Measurements from ENCODE around the gene CD86.
"Not testable (repeated sequence)": the region's sequence is repeated elsewhere in the genome, so short reads cannot be mapped to it uniquely, and the experiment has no call there.

CD86 gene

DNA sequence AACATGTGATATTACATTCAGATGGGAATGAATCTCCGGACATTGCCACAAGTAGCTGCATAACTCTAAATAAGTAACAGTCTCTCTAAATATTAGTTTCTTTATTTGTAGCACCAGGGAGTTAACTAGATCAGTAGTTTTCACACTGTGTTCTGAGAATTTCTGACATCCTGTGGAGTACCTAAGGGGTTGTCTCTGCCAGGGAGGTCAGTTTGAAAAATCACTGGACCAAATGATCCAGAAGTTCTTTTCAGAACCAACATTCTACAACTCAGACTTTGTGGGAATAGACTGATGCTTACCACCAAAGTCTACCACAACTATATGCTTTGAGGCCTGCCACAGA, 24.1 kb upstream of the CD86 start:
- Mint-ChIP-seq H3K4me1 (peaks cover 17% of the 10 kb centered on the region), H3K27ac (peak overlapping the region; percentile 73), H3K36me3 (ENCODE audit: low read depth) (peaks cover 5% of the 10 kb centered on the region), H3K4me3 (no peak overlapping the region), H3K27me3 (peaks cover 4% of the 10 kb centered on the region), H3K9me3 (peaks cover 16% of the 10 kb centered on the region)
- DNase-seq (no peak), ATAC-seq (no peak)

DNA sequence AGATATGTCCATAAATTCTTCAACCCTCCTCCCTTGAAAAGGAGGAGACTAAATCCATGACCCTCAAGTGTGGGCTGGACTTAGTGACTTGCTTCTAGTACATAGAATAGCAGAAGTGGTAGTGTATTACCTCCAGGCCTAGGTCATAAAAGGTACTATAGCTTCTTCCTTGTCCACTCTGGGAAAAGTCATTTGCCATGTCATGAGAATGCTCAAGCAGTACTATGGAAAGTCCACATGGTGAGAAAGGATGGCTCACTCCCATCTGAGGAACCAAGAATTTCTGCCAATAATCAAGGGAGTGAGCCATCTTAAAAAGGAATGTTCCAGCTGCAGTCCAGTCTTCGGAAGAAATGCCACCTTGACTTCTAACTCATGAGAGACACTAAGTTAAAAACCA, 22.6 kb upstream of the CD86 start:
- H3K4me3 Mint-ChIP-seq, result no peak overlapping the region
- no peak for DNase-seq
- ATAC-seq, result no peak
- H3K9me3 Mint-ChIP-seq, result peaks cover 20% of the 10 kb centered on the region
- peaks cover 9% of the 10 kb centered on the region for H3K36me3 Mint-ChIP-seq (ENCODE audit: low read depth)
- H3K4me1 Mint-ChIP-seq, result peaks cover 17% of the 10 kb centered on the region
- H3K27me3 Mint-ChIP-seq, result peaks cover 6% of the 10 kb centered on the region
- no peak overlapping the region for H3K27ac Mint-ChIP-seq

DNA sequence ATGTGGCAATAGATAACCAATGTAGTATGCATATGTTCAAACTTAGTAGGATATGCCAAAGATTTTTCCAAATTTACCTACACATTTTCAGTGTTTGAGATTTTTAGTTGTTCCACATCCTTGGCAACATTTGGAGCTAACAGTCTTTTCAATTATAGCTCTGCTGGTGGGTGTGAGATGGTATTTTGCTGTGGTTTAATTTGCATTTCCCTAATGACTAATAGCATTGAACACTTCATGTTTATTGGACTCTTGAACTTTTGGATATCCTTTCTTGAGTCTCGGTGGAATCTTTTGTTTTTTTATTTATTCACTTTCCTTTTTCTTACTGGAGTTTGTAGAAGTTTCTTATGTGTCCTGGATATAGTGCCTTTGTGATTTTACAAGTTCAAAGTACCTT, 22.1 kb upstream of the CD86 start:
- H3K4me1 Mint-ChIP-seq, result peaks cover 17% of the 10 kb centered on the region
- DNase-seq (no peak), ATAC-seq (no peak)
- peaks cover 13% of the 10 kb centered on the region for H3K36me3 Mint-ChIP-seq (ENCODE audit: low read depth)
- H3K9me3 Mint-ChIP-seq, result peaks cover 25% of the 10 kb centered on the region
- H3K27ac Mint-ChIP-seq, result no peak overlapping the region
- H3K4me3 Mint-ChIP-seq, result no peak overlapping the region
- peaks cover 6% of the 10 kb centered on the region for H3K27me3 Mint-ChIP-seq

DNA sequence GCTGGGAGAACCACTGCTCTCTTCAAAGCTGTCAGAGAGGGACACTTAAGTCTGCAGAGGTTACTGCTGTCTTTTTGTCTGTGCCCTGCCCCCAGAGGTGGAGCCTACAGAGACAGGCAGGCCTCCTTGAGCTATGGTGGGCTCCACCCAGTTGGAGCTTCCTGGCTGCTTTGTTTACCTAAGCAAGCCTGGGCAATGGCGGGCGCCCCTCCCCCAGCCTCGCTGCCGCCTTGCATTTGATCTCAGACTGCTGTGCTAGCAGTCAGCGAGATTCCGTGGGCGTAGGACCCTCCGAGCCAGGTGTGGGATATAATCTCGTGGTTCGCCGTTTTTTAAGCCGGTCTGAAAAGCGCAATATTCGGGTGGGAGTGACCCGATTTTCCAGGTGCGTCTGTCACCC, 7.9 kb upstream of the CD86 start:
- H3K27ac Mint-ChIP-seq; ATAC-seq; H3K36me3 Mint-ChIP-seq (ENCODE audit: low read depth); H3K9me3 Mint-ChIP-seq; H3K4me3 Mint-ChIP-seq; H3K4me1 Mint-ChIP-seq; H3K27me3 Mint-ChIP-seq; DNase-seq: not testable (repeated sequence)

DNA sequence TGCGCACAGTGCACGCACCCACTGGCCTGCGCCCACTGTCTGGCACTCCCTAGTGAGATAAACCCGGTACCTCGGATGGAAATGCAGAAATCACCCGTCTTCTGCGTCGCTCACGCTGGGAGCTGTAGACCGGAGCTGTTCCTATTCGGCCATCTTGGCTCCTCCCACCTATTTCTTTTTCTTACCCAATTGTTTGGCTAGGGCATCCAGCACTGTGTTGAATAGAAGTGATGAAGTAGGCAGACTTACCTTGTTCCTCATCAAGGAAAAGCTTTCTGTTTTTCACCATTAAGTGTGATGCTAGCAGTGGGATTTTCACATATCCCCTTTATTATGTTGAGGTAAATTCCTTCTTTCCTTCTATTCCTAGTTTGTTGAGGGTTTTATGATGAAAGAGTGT, 7.4 kb upstream of the CD86 start:
- H3K9me3 Mint-ChIP-seq; H3K4me1 Mint-ChIP-seq; H3K36me3 Mint-ChIP-seq (ENCODE audit: low read depth); H3K4me3 Mint-ChIP-seq; H3K27ac Mint-ChIP-seq; H3K27me3 Mint-ChIP-seq; ATAC-seq; DNase-seq: not testable (repeated sequence)

DNA sequence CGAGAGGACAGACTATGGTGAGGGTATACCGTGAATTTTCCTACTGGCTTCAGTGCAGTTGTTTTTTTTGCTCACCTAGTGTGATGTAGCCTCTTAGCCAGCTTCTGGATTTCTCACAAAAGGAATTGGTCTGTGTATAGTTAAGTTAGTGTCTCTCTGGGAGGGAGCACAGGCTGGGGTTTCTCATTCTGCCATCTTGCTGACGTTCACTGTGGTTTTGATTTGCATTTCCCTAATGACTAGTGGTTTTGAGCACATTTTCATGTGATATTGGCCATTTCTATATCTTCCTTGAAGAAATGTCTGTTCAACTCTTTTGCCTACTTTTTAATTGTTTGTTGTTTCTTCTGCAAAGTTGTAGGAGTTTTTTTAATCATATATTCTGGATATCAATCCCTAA, 2.2 kb upstream of the CD86 start:
- Mint-ChIP-seq H3K9me3 (no peaks in the 10 kb centered on the region), H3K27me3 (peaks cover 19% of the 10 kb centered on the region), H3K4me1 (peaks cover 4% of the 10 kb centered on the region), H3K4me3 (no peak overlapping the region), H3K27ac (no peak overlapping the region), H3K36me3 (ENCODE audit: low read depth) (no peaks in the 10 kb centered on the region)
- no peak for DNase-seq
- no peak for ATAC-seq

DNA sequence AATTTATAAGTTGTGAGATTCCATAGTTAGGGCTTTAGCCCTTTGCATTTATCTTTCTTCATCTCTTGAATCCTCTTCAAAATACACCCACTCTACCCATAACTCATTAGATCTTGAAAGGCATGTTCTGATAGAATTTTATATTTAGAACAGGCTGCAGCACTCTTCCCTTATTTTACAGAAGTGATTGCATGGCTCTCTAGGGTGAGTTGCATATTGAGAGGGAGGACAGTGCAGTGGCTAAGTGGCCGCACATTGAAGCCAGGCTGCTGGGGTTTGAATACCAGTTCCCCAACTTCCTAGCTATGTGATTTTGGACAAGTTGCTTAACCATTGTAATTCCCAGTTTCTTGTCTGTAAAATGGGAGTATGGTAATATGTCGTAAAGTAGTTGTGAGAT, 2.5 kb downstream of the CD86 start:
- DNase-seq, result no peak
- H3K4me3 Mint-ChIP-seq, result no peak overlapping the region
- H3K36me3 Mint-ChIP-seq (ENCODE audit: low read depth), result no peaks in the 10 kb centered on the region
- no peak for ATAC-seq
- H3K4me1 Mint-ChIP-seq, result peaks cover 6% of the 10 kb centered on the region
- H3K9me3 Mint-ChIP-seq, result no peaks in the 10 kb centered on the region
- H3K27me3 Mint-ChIP-seq, result peaks cover 15% of the 10 kb centered on the region
- no peak overlapping the region for H3K27ac Mint-ChIP-seq

DNA sequence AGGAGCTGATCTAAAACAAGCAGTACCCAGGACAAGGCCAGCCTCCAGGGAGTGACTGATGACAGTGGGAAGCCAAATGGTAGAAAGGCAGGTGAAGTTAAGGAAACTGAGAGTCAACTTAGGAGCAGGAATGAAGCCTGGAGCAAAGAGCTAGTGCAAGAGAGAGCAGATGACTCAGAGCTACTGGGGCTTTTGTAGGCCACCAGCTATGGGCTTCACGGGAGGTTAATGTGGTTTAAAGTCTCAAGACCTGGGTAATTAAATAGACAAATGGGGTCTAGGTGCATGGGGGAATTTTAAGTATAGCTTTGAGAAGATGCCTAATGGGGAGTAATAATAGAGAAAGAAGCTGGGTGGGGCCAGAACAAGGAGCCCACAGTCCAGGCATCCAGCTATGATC, 3.1 kb downstream of the CD86 start:
- Mint-ChIP-seq H3K4me3 (no peak overlapping the region), H3K36me3 (ENCODE audit: low read depth) (no peaks in the 10 kb centered on the region), H3K27me3 (peaks cover 12% of the 10 kb centered on the region), H3K27ac (no peak overlapping the region), H3K9me3 (no peaks in the 10 kb centered on the region), H3K4me1 (peaks cover 3% of the 10 kb centered on the region)
- ATAC-seq, result no peak
- no peak for DNase-seq

DNA sequence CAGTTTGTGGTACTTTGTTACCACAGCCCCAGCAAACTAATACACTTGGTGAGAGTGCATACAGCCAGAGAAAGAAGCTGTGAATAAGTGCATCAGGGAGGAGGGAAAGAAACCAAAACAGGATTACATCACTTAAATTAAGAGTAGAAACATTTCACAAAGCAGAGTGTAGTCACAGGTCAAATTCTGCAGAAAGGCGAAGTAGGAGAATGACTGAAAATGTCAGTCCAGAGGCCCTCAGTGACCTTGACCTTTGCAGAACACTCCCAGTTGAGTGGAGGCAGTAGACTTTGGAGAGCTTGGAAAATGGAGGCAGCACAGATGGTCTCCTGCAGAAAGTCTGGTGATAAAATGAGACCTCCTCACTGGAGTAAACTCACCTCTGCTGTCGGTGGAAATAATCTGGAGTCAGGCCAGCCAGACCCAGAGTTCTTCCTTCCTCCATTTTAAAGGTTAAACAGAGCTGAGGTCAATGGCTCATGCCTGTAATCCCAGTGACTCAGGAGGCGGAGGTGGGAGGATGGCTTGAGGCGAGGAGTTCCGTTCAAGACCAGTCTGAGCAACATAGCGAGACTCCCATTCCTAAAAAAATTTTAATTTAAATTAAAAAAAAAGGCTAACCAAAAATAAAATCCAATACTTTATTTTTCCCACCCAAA, 5.0 kb downstream of the CD86 start:
- no peak overlapping the region for H3K27ac Mint-ChIP-seq

DNA sequence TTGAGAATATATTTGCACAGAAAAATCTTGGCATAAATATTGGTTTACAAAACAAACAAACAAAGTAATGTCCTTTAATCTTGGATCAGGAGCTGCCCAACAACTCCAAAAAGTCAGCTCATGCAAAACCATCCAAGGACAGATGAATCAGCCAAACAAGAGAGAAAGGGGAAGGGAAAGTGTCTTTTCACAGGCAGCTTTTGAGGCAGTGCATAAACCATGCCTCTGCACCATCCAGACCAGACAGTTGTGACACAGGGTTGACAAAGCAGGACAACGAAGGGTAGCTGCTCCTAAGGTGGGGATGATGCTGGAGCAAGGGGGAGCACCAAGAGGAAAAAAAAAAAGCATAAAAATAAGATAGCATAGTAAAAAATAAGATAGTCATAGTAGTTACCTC, 8.7 kb downstream of the CD86 start:
- H3K4me1 Mint-ChIP-seq, result peaks cover 20% of the 10 kb centered on the region
- no peak overlapping the region for H3K4me3 Mint-ChIP-seq

More for the DNA sequence above, 5.0 kb downstream of the CD86 start:
- DNase-seq, result no peak
- Mint-ChIP-seq H3K9me3 (no peaks in the 10 kb centered on the region), H3K4me1 (peaks cover 4% of the 10 kb centered on the region), H3K4me3 (no peak overlapping the region), H3K27me3 (peaks cover 9% of the 10 kb centered on the region), H3K36me3 (ENCODE audit: low read depth) (no peaks in the 10 kb centered on the region)
- peak; percentile 40 for ATAC-seq

DNA sequence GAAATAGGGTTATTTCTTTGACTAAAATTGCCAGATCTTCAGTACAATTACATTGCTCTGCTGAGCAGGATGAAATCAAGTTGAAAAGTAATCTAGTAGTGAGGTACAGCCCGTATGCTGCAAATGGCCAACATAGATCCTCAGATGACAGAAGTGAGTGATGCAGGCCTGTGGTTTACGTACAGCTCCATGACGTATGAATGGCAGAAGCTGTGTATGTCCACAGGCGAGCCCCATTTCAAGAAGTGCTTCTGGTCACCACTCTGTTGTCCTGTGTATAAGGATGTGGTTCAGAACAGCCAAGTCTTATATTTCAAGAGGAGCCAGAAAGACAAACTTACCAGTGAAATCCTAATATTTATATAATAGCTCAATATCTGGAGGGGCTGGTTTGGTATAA, 9.2 kb downstream of the CD86 start:
- Mint-ChIP-seq H3K27ac (no peak overlapping the region), H3K27me3 (no peaks in the 10 kb centered on the region), H3K4me1 (peaks cover 20% of the 10 kb centered on the region), H3K9me3 (no peaks in the 10 kb centered on the region), H3K36me3 (ENCODE audit: low read depth) (no peaks in the 10 kb centered on the region), H3K4me3 (no peak overlapping the region)
- DNase-seq (no peak), ATAC-seq (no peak)

More for the DNA sequence above, 8.7 kb downstream of the CD86 start:
- Mint-ChIP-seq H3K27me3 (peaks cover 2% of the 10 kb centered on the region), H3K27ac (no peak overlapping the region), H3K9me3 (no peaks in the 10 kb centered on the region), H3K36me3 (ENCODE audit: low read depth) (no peaks in the 10 kb centered on the region)
- DNase-seq (no peak), ATAC-seq (no peak)

DNA sequence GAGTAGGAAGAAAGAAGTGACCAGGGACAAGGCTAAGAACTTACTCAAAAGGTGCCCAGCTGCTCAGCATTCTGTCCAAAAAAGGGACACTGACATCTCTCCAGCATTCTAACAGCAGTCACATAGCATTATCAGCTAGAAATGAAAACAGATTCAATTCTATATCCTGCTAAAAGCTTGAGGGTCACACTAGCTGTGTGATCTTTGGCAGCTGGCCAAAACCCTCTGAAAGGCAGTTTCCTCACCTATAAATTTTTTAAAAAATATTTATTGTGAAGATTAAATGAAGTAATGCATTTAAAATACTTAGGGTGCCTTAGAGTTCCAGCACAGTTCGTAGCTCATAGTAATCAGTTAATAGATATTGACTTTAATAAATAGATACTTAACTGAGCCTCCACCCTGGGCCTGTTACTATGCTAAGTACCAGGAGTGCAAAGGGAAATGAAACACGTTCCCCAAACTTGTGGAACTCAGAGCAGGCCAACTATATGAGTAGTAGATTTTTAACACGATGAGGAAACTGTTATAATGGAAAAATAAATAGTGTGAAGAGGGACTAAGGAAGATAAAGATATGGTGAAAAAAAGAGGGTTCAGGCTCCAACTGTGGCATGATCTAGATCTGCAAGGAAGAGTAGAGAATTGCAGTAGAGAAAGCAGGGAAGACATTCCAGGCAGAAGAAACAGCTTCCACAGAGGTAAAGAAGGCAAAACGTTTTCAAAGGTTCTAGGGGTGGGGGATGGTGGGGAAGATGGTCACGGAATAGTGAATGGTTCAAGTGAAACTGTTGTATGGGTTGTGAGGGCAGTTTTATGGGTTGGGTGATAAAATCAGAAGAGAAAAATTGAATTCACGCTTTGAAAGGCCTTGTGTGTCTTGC, 11.4 kb downstream of the CD86 start:
- DNase-seq, result no peak
- H3K27ac Mint-ChIP-seq, result no peak overlapping the region
- H3K9me3 Mint-ChIP-seq, result no peaks in the 10 kb centered on the region
- no peaks in the 10 kb centered on the region for H3K36me3 Mint-ChIP-seq (ENCODE audit: low read depth)
- H3K27me3 Mint-ChIP-seq, result no peaks in the 10 kb centered on the region
- ATAC-seq, result no peak
- H3K4me1 Mint-ChIP-seq, result peaks cover 17% of the 10 kb centered on the region
- H3K4me3 Mint-ChIP-seq, result no peak overlapping the region

DNA sequence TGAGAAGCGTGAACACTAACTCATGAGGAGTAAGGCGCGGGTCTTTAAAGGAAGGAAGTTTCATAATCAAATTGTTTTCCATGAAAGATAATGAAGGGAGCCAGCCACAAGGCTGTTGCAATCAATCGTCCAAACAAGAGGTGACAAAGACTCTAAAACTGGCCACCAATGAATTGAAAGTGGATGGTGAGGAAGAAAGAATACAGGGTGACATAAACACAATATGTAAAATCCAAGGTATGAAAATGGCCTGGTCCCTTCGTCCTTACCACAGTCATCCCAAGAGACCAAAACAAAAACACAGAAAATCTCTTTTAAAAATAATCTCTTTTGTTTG, 12.0 kb downstream of the CD86 start:
- no peak overlapping the region for H3K27ac Mint-ChIP-seq
- ATAC-seq (no peak), DNase-seq (no peak)
- H3K27me3 Mint-ChIP-seq, result no peaks in the 10 kb centered on the region
- H3K4me1 Mint-ChIP-seq, result peaks cover 17% of the 10 kb centered on the region
- no peaks in the 10 kb centered on the region for H3K9me3 Mint-ChIP-seq
- H3K4me3 Mint-ChIP-seq, result no peak overlapping the region
- no peaks in the 10 kb centered on the region for H3K36me3 Mint-ChIP-seq (ENCODE audit: low read depth)

DNA sequence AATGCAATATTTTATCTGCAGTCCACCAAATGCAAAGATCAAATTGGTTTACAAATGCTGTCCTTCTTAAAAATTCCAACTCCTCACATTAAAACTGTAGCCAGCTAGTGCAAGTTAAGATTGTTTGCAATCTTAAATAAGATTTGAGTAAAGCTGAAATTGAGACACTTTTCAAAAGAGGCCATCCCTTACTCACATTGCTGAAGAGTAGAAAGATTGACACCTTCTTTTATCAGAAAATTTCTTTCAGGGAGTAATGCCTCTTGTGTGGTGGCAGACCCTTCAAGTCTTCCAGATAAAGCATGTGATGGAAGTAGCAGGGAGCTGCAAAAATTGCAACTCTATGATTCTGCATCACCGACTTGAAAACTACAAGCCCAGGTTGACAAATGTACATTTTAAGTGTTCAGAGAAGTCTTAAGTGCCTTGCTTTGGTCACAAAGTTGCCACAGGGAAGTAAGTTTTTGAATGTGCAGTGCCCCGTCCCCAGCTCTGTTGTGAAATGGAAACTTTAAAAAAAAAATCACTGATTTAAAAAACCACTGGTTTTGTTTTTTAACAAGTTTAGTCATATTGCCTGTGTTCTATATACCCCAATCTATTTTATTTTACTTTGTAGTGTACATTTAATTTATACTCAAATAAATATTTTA, 12.6 kb downstream of the CD86 start:
- H3K36me3 Mint-ChIP-seq (ENCODE audit: low read depth), result no peaks in the 10 kb centered on the region
- no peaks in the 10 kb centered on the region for H3K27me3 Mint-ChIP-seq
- no peak overlapping the region for H3K4me3 Mint-ChIP-seq
- ATAC-seq (no peak), DNase-seq (no peak)
- no peaks in the 10 kb centered on the region for H3K9me3 Mint-ChIP-seq
- H3K4me1 Mint-ChIP-seq, result peaks cover 17% of the 10 kb centered on the region
- no peak overlapping the region for H3K27ac Mint-ChIP-seq

DNA sequence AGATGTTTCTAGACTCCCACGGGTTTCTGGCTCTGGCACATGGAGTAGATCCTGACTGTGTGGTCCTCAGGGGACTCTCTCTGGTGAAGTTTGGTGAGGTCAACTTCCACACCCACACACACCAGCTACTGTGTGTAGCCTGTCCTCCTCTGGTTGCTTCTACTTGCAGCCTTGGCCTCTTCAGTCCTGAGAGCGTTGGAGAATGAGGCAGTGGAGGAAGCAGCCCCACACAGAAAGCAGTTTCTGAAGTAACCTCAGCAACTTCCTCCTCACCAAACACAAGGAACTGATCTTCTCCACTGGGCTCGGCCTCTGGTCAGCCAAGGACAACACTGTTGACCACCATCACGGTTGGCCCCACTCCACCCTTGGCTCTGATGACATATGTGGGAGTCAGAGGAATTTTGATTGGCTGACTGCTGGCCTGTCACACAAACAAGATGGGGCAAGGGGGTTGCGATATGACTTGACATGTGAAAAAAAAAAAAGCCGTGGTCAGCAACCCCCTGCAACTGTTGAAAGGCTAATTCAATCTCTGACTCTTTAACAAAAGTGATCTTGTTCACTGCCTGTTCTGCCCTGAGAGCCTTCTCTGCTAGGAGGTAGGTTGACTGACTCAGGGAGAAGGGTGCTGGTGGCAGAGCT, 19.6 kb downstream of the CD86 start:
- Mint-ChIP-seq H3K4me3 (no peak overlapping the region), H3K9me3 (no peaks in the 10 kb centered on the region), H3K27ac (peak overlapping the region; percentile 20), H3K27me3 (peaks cover 6% of the 10 kb centered on the region), H3K4me1 (peaks cover 26% of the 10 kb centered on the region), H3K36me3 (ENCODE audit: low read depth) (no peaks in the 10 kb centered on the region)
- ATAC-seq (peak; percentile 26), DNase-seq (no peak)

Measured in activated naive CD8-positive, alpha-beta T cell treated with anti-CD3 and anti-CD28 coated beads, Interleukin-2, amount 50 U/mL, for 24 hours (primary cell).